ENCODE results near the gene FBN3. TPM values are rescaled to one million over a fixed set of nuclear protein-coding genes. Genes with fewer than 3 reads are reported as not detected.

Gene FBN3
- total RNA-seq, 1 donor from 2014 or later: 0.09 TPM

- no peak for DNase-seq (ENCODE audit: low spot score)
These were observed 59.5 kb downstream of the FBN3 start for GRCh38 chr19:8089664-8090601.

- no peak for DNase-seq (ENCODE audit: low spot score)
These were observed 60.4 kb downstream of the FBN3 start for GRCh38 chr19:8088752-8089663.

- no peak for DNase-seq (ENCODE audit: low spot score)
These were observed 61.5 kb downstream of the FBN3 start for GRCh38 chr19:8087876-8088275.

- no peak for DNase-seq (ENCODE audit: low spot score)
These were observed 62.5 kb downstream of the FBN3 start for GRCh38 chr19:8086849-8087248.

- peak; percentile 19 for DNase-seq (ENCODE audit: low spot score)
These were observed 63.6 kb downstream of the FBN3 start for GRCh38 chr19:8085598-8086408.

- DNase-seq (ENCODE audit: low spot score): no peak
These were observed 65.2 kb downstream of the FBN3 start for GRCh38 chr19:8084152-8084551.

- DNase-seq (ENCODE audit: low spot score): no peak
These were observed 66.3 kb downstream of the FBN3 start for GRCh38 chr19:8083141-8083540.

- DNase-seq (ENCODE audit: low spot score): no peak
These were observed 67.5 kb downstream of the FBN3 start for GRCh38 chr19:8081569-8082550.

- no peak for DNase-seq (ENCODE audit: low spot score)
These were observed 68.6 kb downstream of the FBN3 start for GRCh38 chr19:8080832-8081231.

- no peak for DNase-seq (ENCODE audit: low spot score)
These were observed 69.4 kb downstream of the FBN3 start for GRCh38 chr19:8079988-8080387.

- no peak for DNase-seq (ENCODE audit: low spot score)
These were observed 74.0 kb downstream of the FBN3 start for GRCh38 chr19:8075158-8076074.

GRCh38 chr19:8074501-8074900, 74.9 kb downstream of the FBN3 start:
- DNase-seq (ENCODE audit: low spot score): no peak

GRCh38 chr19:8071912-8072311, 77.5 kb downstream of the FBN3 start:
- no peak for DNase-seq (ENCODE audit: low spot score)

GRCh38 chr19:8069096-8069973, 80.1 kb downstream of the FBN3 start:
- no peak for DNase-seq (ENCODE audit: low spot score)

GRCh38 chr19:8065875-8066261, 83.5 kb downstream of the FBN3 start:
- no peak for DNase-seq (ENCODE audit: low spot score)

- DNase-seq (ENCODE audit: low spot score): no peak
These were observed 84.2 kb downstream of the FBN3 start for GRCh38 chr19:8064911-8065874.

Measured in mucosa of gallbladder (tissue), 1 donor.